GM23248 (cell line): ENCODE measurements around the gene TRIM44. TPM values are rescaled to one million over a fixed set of nuclear protein-coding genes. Genes with fewer than 3 reads are reported as not detected.

Experiments used
- DNase-seq: peaks from one replicate; pipeline ENCODE4 v3.0.0-alpha.2; 2015
- H2AFZ ChIP-seq: fragments of 200-600 bp; sonication (generic); 2 replicates; pipeline ENCODE4 v1.6.1; 2016; ENCODE audit warnings: antibody characterized with exemption
- H3F3A ChIP-seq: fragments of 200-600 bp; sonication (generic); 2 replicates; pipeline ENCODE4 v1.6.1; 2016; ENCODE audit warnings: mild to moderate bottlenecking, antibody characterized with exemption, mixed run types; ENCODE audit not compliant: insufficient read depth
- H3K27ac ChIP-seq: fragments of 200-600 bp; sonication (generic); 2 replicates; pipeline ENCODE4 v1.5.1; 2016; ENCODE audit warnings: mild to moderate bottlenecking
- H3K27me3 ChIP-seq: fragments of 200-600 bp; sonication (generic); replicated peaks from 2 replicates; pipeline ENCODE4 v1.6.1; 2016; ENCODE audit warnings: mild to moderate bottlenecking; ENCODE audit not compliant: insufficient read depth
- H3K36me3 ChIP-seq: fragments of 200-600 bp; sonication (generic); 2 replicates; pipeline ENCODE4 v1.6.1; 2016; ENCODE audit warnings: low read depth, mild to moderate bottlenecking
- H3K4me1 ChIP-seq: fragments of 200-600 bp; sonication (generic); 2 replicates; pipeline ENCODE4 v1.6.1; 2016; ENCODE audit warnings: mild to moderate bottlenecking; ENCODE audit not compliant: insufficient read depth
- H3K4me2 ChIP-seq: fragments of 200-600 bp; sonication (generic); one replicate; pipeline ENCODE4 v1.6.1; 2016; ENCODE audit warnings: mild to moderate bottlenecking; ENCODE audit not compliant: unreplicated experiment
- H3K4me3 ChIP-seq: fragments of 200-600 bp; sonication (generic); 2 replicates; pipeline ENCODE4 v1.5.1; 2016; ENCODE audit warnings: mild to moderate bottlenecking
- H3K79me2 ChIP-seq: fragments of 200-600 bp; sonication (generic); 2 replicates; pipeline ENCODE4 v1.6.1; 2016; ENCODE audit warnings: mild to moderate bottlenecking; ENCODE audit not compliant: insufficient read depth
- H3K9ac ChIP-seq: fragments of 200-600 bp; sonication (generic); 2 replicates; pipeline ENCODE4 v1.6.1; 2016; ENCODE audit warnings: mild to moderate bottlenecking
- H3K9me2 ChIP-seq: fragments of 200-600 bp; sonication (generic); 2 replicates; pipeline ENCODE4 v1.6.1; 2016; ENCODE audit warnings: mixed run types, mild to moderate bottlenecking, moderate library complexity; ENCODE audit not compliant: insufficient read depth
- H3K9me3 ChIP-seq: fragments of 200-600 bp; sonication (generic); one replicate; pipeline ENCODE4 v1.6.1; 2017; ENCODE audit warnings: low read depth
- H4K20me1 ChIP-seq: fragments of 200-600 bp; sonication (generic); 2 replicates; pipeline ENCODE4 v1.6.0; 2016; ENCODE audit not compliant: insufficient read depth
- EZH2 ChIP-seq: fragments of 200-600 bp; sonication (generic); IDR thresholded peaks from 2 replicates; pipeline ENCODE4 v1.6.1; 2018; ENCODE audit warnings: antibody characterized with exemption, mild to moderate bottlenecking; ENCODE audit not compliant: insufficient read depth, poor library complexity, severe bottlenecking
- EZH2phosphoT487 ChIP-seq: fragments of 200-600 bp; sonication (generic); IDR thresholded peaks from 2 replicates; pipeline ENCODE4 v1.6.1; 2018; ENCODE audit warnings: antibody characterized with exemption, moderate library complexity, mild to moderate bottlenecking, low read depth; ENCODE audit not compliant: insufficient read depth
- WGBS, 2 experiments: methylation state at CpG; one replicate each; pipeline ENCODE4 v1.1.6; 2015 to 2017; ENCODE audit warnings: low lambda C conversion rate in 2 of 2, low coverage in 1 of 2; ENCODE audit errors: missing lambda C conversion rate in 2 of 2; 5-methylcytosine and 5-hydroxymethylcytosine counted together
- in situ Hi-C: fragments of 300-500 bp; cut with MboI; formaldehyde crosslinking; loops from 2 replicates; pipeline ENCODE4 v1.15.0; 2020
- polyA plus RNA-seq: library from polyadenylated mRNA; unstranded; fragments of >200 nt; fragmentation: Nextera tagmentation; extraction: Ambion mirVana; gene quantifications from 2 replicates; pipeline ENCODE4 v1.2.1, GENCODE V29; 2016
- total RNA-seq: library from RNA; depleted of rRNA; stranded (reverse); fragments of >200 nt; shearing (Covaris generic); gene quantifications from 2 replicates; pipeline ENCODE4 v1.2.3, GENCODE V29; 2014

The TRIM44 gene
- total and polyA plus RNA-seq, 2 experiments from 2014 or later: 32.2 to 37.1 TPM

DNA sequence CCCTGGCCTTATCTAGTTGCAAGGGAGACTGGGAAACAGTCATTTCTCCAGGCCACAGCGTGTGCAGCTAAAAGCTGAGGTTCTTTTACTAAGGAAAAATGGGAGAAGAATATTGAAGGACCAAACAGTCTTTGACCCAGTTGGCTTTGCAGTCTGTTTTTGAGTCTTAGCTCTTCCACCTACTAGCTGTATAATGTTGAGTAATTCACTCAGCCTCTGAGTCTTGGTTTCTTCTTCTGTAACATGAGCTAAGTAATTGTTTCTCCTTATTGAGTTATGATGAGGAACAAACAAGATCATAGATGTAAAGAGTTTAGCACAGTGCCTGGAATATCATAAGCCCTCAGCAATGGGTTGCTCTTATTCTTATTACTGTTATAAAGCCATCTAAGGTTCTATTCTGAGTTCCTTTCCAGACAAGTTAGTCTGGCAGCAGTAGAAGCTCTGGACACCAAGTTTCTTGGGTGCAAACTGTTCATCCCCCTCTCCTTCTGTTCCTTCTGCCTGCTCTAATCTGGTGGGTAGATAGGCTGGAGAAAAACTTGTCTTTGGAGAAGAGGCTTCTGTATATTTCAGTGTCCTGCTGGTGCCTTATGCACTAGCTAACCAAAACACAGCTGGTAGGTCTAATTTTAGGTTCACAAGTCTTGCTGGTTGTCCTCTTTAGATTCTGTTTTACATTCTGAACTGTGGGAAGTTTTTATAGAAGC, 13.5 kb downstream of the TRIM44 start:
- H3K27ac ChIP-seq: no peak overlapping the region
- 64 to 69% methylated on average over 1 of the region's 1 CpG for WGBS, 2 experiments
- H2AFZ ChIP-seq: no peak overlapping the region
- no peak for DNase-seq
- TF ChIP-seq EZH2phosphoT487: no peak
- TF ChIP-seq EZH2: no peak
- no peak overlapping the region for H3K4me3 ChIP-seq
- H4K20me1 ChIP-seq: peaks cover 4% of the 10 kb centered on the region
- H3K79me2 ChIP-seq: peaks cover 100% of the 10 kb centered on the region
- H3K4me2 ChIP-seq: no peak overlapping the region
- no peaks in the 10 kb centered on the region for H3K27me3 ChIP-seq
- H3K36me3 ChIP-seq: no peaks in the 10 kb centered on the region
- peaks cover 11% of the 10 kb centered on the region; the same call in 1 of the 2 replicates for H3K4me1 ChIP-seq
- no peaks in the 10 kb centered on the region for H3F3A ChIP-seq
- H3K9me2 ChIP-seq: no peaks in the 10 kb centered on the region
- in situ Hi-C loops: no loop called here
- H3K9ac ChIP-seq: no peak overlapping the region
- H3K9me3 ChIP-seq: no peaks in the 10 kb centered on the region

DNA sequence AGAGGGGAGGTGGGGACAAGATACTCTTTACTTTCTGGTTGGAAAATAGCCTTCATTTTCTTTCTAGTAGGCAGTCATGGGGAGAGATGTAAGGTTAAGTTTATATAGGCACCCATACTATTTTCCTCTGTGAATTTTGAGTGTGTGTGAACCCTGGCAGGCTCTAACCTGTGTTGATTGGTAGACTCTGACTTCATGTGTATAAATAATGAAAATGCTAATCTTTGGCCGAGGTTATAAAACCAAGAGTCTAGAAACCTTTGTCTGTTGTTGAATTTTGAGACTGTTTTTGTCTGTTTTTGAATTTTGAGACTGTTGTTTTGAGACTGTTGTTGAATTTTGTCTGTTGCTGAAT, 14.0 kb downstream of the TRIM44 start:
- H3K27ac ChIP-seq: no peak overlapping the region
- in situ Hi-C loops: no loop called here
- H3K27me3 ChIP-seq: no peaks in the 10 kb centered on the region
- peaks cover 100% of the 10 kb centered on the region for H3K79me2 ChIP-seq
- no peak overlapping the region for H3K4me3 ChIP-seq
- H3K9me2 ChIP-seq: no peaks in the 10 kb centered on the region
- no peak overlapping the region for H2AFZ ChIP-seq
- 98 to 100% methylated on average over 1 of the region's 1 CpG for WGBS, 2 experiments
- peaks cover 4% of the 10 kb centered on the region for H4K20me1 ChIP-seq
- H3K4me2 ChIP-seq: no peak overlapping the region
- peaks cover 6% of the 10 kb centered on the region; the same call in 1 of the 2 replicates for H3K4me1 ChIP-seq
- H3F3A ChIP-seq: no peaks in the 10 kb centered on the region
- TF ChIP-seq EZH2 (no peak), EZH2phosphoT487 (no peak)
- no peaks in the 10 kb centered on the region for H3K9me3 ChIP-seq
- DNase-seq: no peak
- H3K36me3 ChIP-seq: no peaks in the 10 kb centered on the region
- H3K9ac ChIP-seq: no peak overlapping the region

GRCh38 chr11:35677904-35678303, 15.3 kb downstream of the TRIM44 start:
- no peak for DNase-seq
- Histone ChIP-seq H3K9me3 (no peaks in the 10 kb centered on the region), H3K4me3 (no peak overlapping the region), H4K20me1 (peaks cover 4% of the 10 kb centered on the region), H3F3A (no peaks in the 10 kb centered on the region), H3K4me2 (no peak overlapping the region), H3K27ac (no peak overlapping the region), H3K79me2 (peaks cover 100% of the 10 kb centered on the region), H3K4me1 (0 out of 2 replicates have a peak, but pooled peaks cover 7% of the 10 kb centered on the region), H2AFZ (no peak overlapping the region), H3K9me2 (no peaks in the 10 kb centered on the region), H3K27me3 (no peaks in the 10 kb centered on the region), H3K9ac (no peak overlapping the region), H3K36me3 (no peaks in the 10 kb centered on the region)
- no peak for TF ChIP-seq EZH2phosphoT487
- no peak for TF ChIP-seq EZH2
- in situ Hi-C loops: no loop called here
- 97 to 100% methylated on average over 1 of the region's 1 CpG for WGBS, 2 experiments

DNA sequence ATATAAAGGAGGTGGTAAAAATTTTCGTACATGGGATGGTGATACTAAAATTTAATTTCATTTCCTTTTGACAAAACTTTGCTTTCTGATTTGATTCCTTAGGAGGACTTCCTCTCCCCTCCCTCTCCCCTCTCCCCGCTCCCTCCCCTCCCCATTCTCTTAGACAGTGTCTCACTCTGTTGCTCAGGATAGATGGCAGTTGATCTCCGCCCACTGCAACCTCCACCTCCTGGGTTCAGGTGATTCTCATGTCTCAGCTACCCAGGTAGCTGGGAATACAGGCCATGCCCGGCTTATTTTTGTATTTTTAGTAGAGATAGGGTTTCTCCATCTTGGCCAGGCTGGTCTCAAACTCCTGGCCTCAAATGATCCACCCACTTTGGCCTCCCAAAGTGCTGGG, 15.9 kb downstream of the TRIM44 start:
- TF ChIP-seq EZH2phosphoT487 (no peak), EZH2 (no peak)
- H3F3A ChIP-seq: no peaks in the 10 kb centered on the region
- no peak overlapping the region for H3K27ac ChIP-seq
- H4K20me1 ChIP-seq: peaks cover 4% of the 10 kb centered on the region
- H3K36me3 ChIP-seq: no peaks in the 10 kb centered on the region
- in situ Hi-C loops: no loop called here
- no peak overlapping the region for H3K4me3 ChIP-seq
- WGBS, 2 experiments: 85 to 88% methylated on average over 3 to 4 of the region's 4 CpGs
- H3K9ac ChIP-seq: no peak overlapping the region
- peaks cover 100% of the 10 kb centered on the region for H3K79me2 ChIP-seq
- H3K9me2 ChIP-seq: no peaks in the 10 kb centered on the region
- H3K27me3 ChIP-seq: no peaks in the 10 kb centered on the region
- 0 out of 2 replicates have a peak, but pooled peaks cover 10% of the 10 kb centered on the region for H3K4me1 ChIP-seq
- no peaks in the 10 kb centered on the region for H3K9me3 ChIP-seq
- H2AFZ ChIP-seq: no peak overlapping the region
- no peak for DNase-seq
- no peak overlapping the region for H3K4me2 ChIP-seq

GRCh38 chr11:35678975-35679374, 16.4 kb downstream of the TRIM44 start:
- Histone ChIP-seq H2AFZ (no peak overlapping the region), H3K79me2 (peaks cover 100% of the 10 kb centered on the region), H4K20me1 (peaks cover 4% of the 10 kb centered on the region), H3K36me3 (no peaks in the 10 kb centered on the region), H3K4me3 (no peak overlapping the region), H3K27ac (no peak overlapping the region), H3K9me2 (no peaks in the 10 kb centered on the region), H3K27me3 (no peaks in the 10 kb centered on the region), H3K4me2 (no peak overlapping the region), H3F3A (no peaks in the 10 kb centered on the region), H3K9ac (no peak overlapping the region), H3K9me3 (no peaks in the 10 kb centered on the region), H3K4me1 (0 out of 2 replicates have a peak, but pooled peaks cover 10% of the 10 kb centered on the region)
- WGBS, 2 experiments: 95 to 96% methylated on average over 1 of the region's 1 CpG
- TF ChIP-seq EZH2: no peak
- TF ChIP-seq EZH2phosphoT487: no peak
- no peak for DNase-seq
- in situ Hi-C loops: no loop called here
